HAP-1 (cell line): ENCODE measurements around the gene GOSR2.

Experiments used
- DNase-seq, 2 experiments: peaks; one replicate each; pipeline ENCODE4 v3.0.0-alpha.2; 2016 to 2020; ENCODE audit warnings: low spot score in 2 of 2
- H3K27me3 ChIP-seq: fragments of 250-450 bp; sonication (Bioruptor Pico); 2 replicates; pipeline ENCODE4 v1.5.1; 2020; ENCODE audit warnings: low read depth, mild to moderate bottlenecking, moderate library complexity
- H3K36me3 ChIP-seq: fragments of 250-450 bp; sonication (Bioruptor Pico); replicated peaks from 2 replicates; pipeline ENCODE4 v1.5.1; 2020; ENCODE audit warnings: mild to moderate bottlenecking
- H3K4me1 ChIP-seq: fragments of 250-450 bp; sonication (Bioruptor Pico); 2 replicates; pipeline ENCODE4 v1.5.1; 2020; ENCODE audit warnings: mild to moderate bottlenecking
- H3K4me3 ChIP-seq: fragments of 250-450 bp; sonication (Bioruptor Pico); 2 replicates; pipeline ENCODE4 v1.5.1; 2020; ENCODE audit warnings: mild to moderate bottlenecking, moderate library complexity
- H3K9me3 ChIP-seq: fragments of 250-450 bp; sonication (Bioruptor Pico); 2 replicates; pipeline ENCODE4 v1.5.1; 2020; ENCODE audit warnings: mild to moderate bottlenecking, moderate library complexity
- in situ Hi-C: fragments of 300-500 bp; cut with MboI; formaldehyde crosslinking; loops from 3 replicates; pipeline ENCODE4 v1.14.3; 2020; ENCODE audit warnings: low sequenced_read_pairs, inconsistent platforms, mixed read lengths

The GOSR2 gene

DNA sequence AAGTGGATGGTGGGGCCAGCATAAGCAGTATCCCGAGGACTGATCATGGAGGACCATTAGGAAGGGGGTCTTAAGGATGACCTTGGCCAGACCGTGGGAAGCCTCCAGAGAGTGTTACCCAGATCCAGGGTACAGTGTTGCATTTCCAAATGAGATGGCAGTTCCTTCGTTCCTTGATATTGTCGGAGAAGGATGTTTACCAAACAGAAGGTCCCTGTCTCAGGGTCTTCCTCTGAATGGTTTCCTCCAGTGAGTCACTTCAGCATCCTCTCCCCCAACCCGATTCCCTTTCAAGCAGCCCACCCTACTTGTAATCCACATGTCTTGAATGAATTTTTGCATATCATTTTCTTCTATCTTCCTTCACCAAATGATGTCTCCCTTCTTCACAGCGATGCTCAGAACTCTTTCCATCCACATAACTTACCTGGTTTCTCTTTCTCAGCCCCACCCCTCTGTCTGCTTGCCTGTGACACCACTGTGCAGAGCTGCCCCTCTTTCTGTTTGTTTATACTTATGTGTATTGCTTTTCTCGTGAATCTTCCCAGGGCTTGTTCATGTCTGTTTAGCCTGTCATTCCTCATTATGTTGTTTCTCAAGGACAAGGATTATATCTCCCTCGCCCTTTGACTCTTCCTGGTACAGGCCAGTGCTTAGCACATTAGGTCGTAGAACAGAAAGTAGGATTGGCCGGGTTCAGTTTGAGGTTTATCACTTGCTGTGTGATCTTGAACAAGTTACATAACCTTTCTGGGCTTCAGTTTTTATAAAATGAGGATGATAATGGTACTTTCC lies 5.7 kb downstream of the GOSR2 start:
- no peak for DNase-seq
- in situ Hi-C loops = no loop called here
- Histone ChIP-seq H3K9me3 (no peaks in the 10 kb centered on the region), H3K4me3 (no peak overlapping the region), H3K36me3 (peaks cover 30% of the 10 kb centered on the region), H3K4me1 (peaks cover 29% of the 10 kb centered on the region), H3K27me3 (no peaks in the 10 kb centered on the region)

DNA sequence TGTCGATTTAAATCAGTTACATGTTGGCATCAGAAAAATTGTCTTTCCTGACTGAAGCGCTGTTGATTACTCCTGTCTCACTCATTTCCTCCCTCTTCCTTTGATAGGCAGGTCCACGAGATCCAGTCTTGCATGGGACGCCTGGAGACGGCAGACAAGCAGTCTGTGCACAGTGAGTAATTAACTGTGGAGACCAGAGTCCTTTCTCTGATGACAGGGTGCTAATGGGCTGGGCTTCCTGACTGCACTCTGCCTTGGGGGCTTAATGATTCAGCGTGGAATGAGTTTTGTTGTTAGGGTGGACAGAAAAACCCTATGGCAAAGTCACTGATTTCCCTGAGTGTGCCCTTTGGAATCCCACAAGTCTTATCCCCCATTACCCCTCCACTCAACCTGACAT lies 6.5 kb downstream of the GOSR2 start:
- in situ Hi-C loops = no loop called here
- H3K4me3 ChIP-seq = no peak overlapping the region
- H3K4me1 ChIP-seq = peaks cover 22% of the 10 kb centered on the region
- H3K27me3 ChIP-seq = no peaks in the 10 kb centered on the region
- peaks cover 36% of the 10 kb centered on the region for H3K36me3 ChIP-seq
- H3K9me3 ChIP-seq = no peaks in the 10 kb centered on the region
- peak in 1 of 2 experiments; percentile 20 for DNase-seq

DNA sequence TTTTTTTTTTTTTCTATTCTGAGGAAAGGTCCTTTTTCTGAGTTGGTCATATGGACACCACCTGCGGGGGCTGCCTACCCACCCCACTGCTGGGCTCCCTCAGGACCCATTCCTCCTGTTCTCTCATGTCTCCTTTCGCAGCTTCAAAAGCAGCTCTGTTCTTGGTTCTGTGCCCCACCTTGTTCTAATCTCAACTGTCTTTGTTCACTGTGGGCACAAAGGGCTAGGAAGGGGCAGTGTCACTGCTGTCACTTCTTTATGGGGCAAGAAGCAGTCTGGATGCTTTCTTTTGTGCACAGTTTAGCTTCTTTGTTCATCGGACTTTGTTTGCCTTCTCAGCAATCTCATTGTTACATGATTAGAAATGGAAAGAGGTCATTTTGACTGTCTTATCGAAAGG lies 7.1 kb downstream of the GOSR2 start:
- DNase-seq = peak; percentile 25 to 50
- H3K27me3 ChIP-seq = no peaks in the 10 kb centered on the region
- H3K9me3 ChIP-seq = no peaks in the 10 kb centered on the region
- peaks cover 39% of the 10 kb centered on the region for H3K36me3 ChIP-seq
- in situ Hi-C loops = no loop called here
- H3K4me1 ChIP-seq = peaks cover 19% of the 10 kb centered on the region
- H3K4me3 ChIP-seq = no peak overlapping the region

DNA sequence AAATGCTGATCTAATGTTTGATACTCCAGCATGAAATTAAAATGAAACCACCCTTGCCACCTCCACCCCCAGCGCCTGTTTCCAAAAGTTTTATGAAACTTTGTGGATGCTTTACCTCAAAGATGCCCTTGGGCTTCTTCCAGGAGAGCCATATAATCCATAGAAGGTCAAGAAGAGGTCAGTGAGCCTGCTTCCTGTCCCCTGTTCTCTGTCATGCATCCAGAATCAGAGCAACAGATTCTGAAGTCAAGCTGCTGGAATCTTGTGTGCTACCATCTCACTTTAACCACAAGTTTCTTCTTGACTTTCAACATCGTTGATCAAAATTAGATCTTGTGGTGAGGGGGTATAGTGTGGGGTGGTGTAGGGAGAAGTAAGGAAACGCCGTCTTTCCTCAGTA lies 8.6 kb downstream of the GOSR2 start:
- Histone ChIP-seq H3K4me1 (peaks cover 18% of the 10 kb centered on the region), H3K9me3 (no peaks in the 10 kb centered on the region), H3K36me3 (peaks cover 51% of the 10 kb centered on the region), H3K4me3 (no peak overlapping the region), H3K27me3 (no peaks in the 10 kb centered on the region)
- in situ Hi-C loops = no loop called here
- DNase-seq = no peak

DNA sequence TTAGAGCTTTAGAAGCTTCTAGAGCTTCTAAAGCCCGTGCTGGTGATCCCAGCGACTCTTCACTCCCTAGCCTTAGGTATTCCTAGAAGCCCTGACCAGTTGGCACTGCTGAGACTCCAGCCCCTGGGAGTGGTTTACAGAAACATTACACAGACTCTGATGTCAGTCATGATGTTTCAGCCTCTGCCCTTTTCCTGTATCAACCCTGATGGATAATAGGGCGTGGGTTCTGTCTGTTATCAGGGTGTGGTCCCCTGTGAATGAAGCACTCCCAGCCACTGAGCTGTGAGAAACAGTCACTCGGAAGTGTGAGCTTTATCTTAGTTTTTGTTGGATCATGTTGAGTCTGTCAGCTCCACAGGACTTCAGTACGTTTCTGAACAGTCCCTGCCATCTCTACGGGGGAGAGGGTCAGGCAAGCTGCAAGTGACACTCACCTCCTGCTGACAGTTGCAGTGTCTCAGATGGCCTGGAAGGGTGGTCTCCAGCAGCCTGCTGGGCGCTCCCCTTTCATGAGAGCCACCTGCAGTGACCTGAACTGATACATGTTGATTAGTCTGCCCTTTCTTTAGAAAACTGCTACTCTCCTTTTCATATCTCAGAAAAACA lies 12.8 kb downstream of the GOSR2 start:
- Histone ChIP-seq H3K9me3 (no peaks in the 10 kb centered on the region), H3K27me3 (no peaks in the 10 kb centered on the region), H3K4me3 (no peak overlapping the region), H3K36me3 (peaks cover 71% of the 10 kb centered on the region), H3K4me1 (no peaks in the 10 kb centered on the region)
- in situ Hi-C loops = no loop called here
- DNase-seq = no peak

DNA sequence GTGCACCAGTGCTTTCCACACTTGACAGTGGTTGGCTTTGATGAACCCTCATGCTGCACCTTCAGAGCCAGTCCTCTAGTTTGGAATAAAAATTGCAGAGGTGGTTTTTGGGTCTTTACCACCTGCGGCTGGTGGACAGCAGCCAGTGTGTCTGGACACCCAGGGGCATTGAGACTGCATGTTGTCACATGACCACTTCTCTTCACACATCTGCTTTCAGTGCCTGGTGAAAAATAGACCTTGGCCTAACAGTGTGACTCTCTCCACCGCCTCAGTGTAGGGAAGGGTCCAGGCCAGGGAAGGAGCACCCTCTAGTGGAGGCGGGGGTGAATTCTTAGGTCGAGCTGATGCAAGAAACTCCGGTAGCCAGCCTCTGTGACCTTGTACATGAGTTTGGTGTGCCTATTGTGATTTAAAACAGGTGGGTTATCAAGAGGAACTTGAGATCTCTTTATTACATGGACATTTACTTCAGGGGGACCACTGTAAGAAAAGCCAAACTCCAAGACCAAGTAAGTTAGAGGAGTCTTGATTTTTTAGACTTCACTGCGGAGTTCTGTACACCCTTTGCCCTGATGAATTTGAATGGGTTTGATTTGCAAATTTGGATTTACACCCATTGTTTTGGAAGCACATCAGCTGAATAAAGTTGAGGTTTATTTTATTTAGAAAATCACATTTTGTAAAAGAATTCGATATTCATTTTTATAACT lies 17.9 kb downstream of the GOSR2 start:
- Histone ChIP-seq H3K9me3 (no peaks in the 10 kb centered on the region), H3K27me3 (no peaks in the 10 kb centered on the region), H3K4me1 (no peaks in the 10 kb centered on the region), H3K36me3 (peaks cover 29% of the 10 kb centered on the region), H3K4me3 (no peak overlapping the region)
- in situ Hi-C loops = no loop called here
- DNase-seq = peak; percentile 78 to 89

DNA sequence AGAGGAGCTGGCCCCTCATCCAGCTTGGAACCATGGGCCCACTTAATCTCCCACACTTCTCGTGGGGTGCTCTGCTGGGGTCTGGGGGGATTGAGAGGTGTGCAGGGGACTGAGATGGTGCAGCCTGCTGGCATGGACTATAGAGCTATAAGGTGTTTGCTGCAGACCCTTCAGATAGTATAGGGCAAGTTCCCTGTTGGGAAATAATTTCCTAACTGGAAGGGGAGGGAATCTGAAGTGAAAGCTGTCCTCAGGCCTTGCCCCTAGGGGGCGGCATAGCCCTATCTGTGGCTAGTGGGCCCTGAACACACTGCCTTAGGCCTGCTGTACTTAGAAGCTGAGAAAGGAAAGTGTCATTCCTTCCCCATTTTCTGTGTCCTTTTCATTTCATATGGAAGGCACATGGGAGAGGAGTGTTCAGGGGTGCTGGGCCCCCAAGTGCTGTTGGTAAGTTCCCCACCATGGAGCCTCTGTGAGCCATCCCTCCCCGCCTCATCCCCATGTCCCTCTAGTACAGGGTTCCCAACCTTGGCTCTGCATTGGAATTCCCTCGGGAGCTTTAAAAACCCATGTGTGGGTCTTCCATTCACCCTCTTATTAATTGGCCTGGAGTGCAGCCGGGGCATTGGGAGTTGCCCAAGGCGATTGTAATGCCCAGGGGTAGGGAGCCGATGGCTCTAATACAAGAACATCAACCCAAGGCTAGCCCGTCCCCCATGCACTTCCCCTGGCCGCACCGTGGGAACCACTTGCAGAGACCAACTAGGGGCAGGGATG lies 19.7 kb downstream of the GOSR2 start:
- in situ Hi-C loops = no loop called here
- Histone ChIP-seq H3K4me3 (no peak overlapping the region), H3K27me3 (no peaks in the 10 kb centered on the region), H3K9me3 (no peaks in the 10 kb centered on the region), H3K4me1 (no peaks in the 10 kb centered on the region), H3K36me3 (peaks cover 24% of the 10 kb centered on the region)
- peak; percentile 50 to 84 for DNase-seq

DNA sequence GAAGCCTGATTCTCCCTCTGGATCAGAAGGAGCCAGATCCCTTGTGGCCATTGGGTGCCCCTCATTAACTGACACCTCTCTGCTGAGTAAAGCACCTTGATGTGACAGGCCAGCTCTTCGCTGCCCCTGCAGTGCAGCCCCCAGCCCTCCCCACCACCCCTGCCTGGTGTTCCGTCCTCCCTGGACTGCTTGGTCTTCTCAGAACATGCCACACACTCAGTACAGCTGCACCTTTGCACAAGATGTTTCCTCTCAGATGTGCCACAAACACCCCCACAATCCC lies 20.2 kb downstream of the GOSR2 start:
- H3K36me3 ChIP-seq = peaks cover 24% of the 10 kb centered on the region
- H3K9me3 ChIP-seq = no peaks in the 10 kb centered on the region
- no peaks in the 10 kb centered on the region for H3K27me3 ChIP-seq
- DNase-seq = no peak
- H3K4me1 ChIP-seq = no peaks in the 10 kb centered on the region
- H3K4me3 ChIP-seq = no peak overlapping the region
- in situ Hi-C loops = no loop called here

DNA sequence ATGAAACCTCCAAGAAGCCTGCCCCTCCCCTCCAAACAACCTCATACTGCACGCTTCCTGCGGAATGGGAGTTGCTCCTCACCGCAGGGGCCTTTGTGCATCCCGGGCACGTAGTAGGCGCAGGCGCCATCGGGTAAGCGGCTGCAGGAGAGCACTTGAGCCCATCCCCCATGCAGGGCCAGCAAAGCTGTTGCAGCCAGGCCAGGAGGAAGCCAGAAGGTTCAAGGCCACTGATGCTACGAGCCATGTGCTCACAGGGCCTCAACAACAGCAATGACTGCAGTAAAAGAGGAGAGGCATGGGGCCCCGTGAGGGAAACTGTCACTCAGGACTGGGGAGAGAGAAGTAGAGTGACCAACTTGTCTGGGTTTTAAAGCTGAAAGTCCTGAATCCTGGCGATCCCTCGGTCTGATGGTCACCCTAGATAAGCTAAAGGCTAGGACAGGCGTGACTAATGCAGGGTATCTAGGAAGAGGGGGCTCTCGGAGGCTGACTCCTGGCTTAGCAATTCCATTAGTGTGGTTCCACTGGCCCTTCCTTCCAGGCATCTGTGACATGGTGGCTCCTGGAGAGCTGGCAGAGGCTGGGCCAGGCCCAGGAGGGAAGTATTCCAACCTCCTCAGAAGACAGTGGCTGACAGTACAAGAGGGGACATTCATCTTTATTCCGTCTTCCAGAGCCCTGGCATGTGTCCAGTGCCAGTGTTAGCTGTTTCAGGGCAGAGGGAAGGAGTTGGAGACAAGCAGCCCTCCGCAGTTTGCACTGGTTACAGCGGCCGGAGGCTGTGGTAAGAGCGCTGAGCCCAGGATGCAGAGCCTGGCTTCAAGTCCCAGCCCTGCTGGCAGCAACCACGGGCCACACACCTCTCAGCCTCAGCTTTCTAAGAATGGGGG lies 20.8 kb downstream of the GOSR2 start:
- DNase-seq = no peak
- H3K9me3 ChIP-seq = no peaks in the 10 kb centered on the region
- in situ Hi-C loops = no loop called here
- H3K4me1 ChIP-seq = no peaks in the 10 kb centered on the region
- no peaks in the 10 kb centered on the region for H3K27me3 ChIP-seq
- H3K36me3 ChIP-seq = peaks cover 18% of the 10 kb centered on the region
- H3K4me3 ChIP-seq = no peak overlapping the region

DNA sequence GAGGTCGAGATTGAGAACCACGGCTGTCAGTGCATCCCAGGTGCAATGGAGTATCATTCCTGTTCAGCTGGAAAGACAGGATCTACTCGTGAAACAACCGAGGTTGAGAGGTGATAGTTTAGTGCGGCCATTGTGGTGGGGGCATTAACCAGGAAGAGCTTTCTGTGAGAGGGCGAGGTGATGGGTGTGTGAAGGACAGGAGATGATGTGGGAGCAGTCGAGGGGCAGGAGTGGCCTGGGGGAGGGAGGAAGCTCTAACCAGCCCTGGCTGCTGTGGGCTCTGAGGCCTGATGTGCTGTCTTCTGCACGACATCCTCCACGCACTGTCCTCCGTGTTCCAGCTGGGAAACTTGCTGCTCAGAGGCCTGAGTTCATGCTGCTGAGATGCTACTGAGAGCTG lies 22.0 kb downstream of the GOSR2 start:
- DNase-seq = no peak
- in situ Hi-C loops = no loop called here
- Histone ChIP-seq H3K4me1 (no peaks in the 10 kb centered on the region), H3K36me3 (peaks cover 11% of the 10 kb centered on the region), H3K9me3 (no peaks in the 10 kb centered on the region), H3K4me3 (no peak overlapping the region), H3K27me3 (no peaks in the 10 kb centered on the region)

DNA sequence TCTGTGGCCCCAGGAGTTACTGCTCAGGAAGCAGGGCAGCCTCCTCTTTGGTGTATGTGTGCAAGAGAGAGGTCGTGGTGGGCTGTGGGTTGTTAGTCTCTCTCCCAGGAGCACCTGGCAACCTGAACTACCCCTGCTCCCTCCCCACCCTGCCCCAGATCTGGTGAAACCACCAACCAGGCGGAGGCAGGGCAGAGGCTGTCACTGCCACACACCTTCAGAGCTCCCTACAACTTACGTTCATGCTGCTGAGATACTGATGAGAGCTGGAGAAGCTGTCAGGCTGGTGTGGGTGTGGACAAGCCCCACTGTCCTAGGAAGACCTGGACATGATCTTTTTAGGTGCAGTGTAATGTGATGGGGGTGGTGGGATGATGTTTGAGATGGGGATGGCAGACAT lies 24.3 kb downstream of the GOSR2 start:
- H3K4me1 ChIP-seq = no peaks in the 10 kb centered on the region
- DNase-seq = no peak
- no peak overlapping the region for H3K4me3 ChIP-seq
- no peaks in the 10 kb centered on the region for H3K27me3 ChIP-seq
- in situ Hi-C loops = no loop called here
- no peaks in the 10 kb centered on the region for H3K36me3 ChIP-seq
- no peaks in the 10 kb centered on the region for H3K9me3 ChIP-seq

DNA sequence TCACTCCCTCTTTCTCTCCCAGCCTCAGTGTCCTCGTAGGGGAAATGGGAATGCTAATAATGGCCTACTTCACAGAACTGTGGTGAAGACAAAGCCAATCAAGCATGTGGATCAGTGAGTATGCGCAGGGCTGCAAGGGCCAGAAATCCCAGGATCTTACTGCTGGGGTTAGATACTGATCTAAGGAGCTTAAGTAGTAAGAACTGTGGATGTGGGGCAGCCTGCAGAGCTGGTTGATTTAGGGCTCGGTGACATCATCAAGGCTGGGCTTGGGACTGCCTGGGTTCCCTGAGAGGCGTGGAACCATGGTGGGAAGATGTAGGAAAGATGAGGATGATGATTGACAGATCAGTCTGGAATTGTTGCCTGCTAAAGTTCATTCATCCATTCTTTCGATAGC lies 25.6 kb downstream of the GOSR2 start:
- Histone ChIP-seq H3K27me3 (no peaks in the 10 kb centered on the region), H3K9me3 (no peaks in the 10 kb centered on the region), H3K4me1 (no peaks in the 10 kb centered on the region), H3K4me3 (no peak overlapping the region), H3K36me3 (no peaks in the 10 kb centered on the region)
- no peak for DNase-seq
- in situ Hi-C loops = no loop called here
